OCI-LY7 (cell line): ENCODE results near the gene GJD2.

Source experiments
- CTCF ChIP-seq: fragments of 200-600 bp; sonication (generic); conservative IDR thresholded peaks from 2 replicates; pipeline ENCODE4 v1.5.1; 2014; ENCODE audit warnings: mild to moderate bottlenecking, antibody characterized with exemption, low read length, moderate library complexity, mixed read lengths
- EZH2phosphoT487 ChIP-seq: fragments of 200-600 bp; sonication (generic); IDR thresholded peaks from 2 replicates; pipeline ENCODE4 v1.6.1; 2018; ENCODE audit warnings: low read depth, borderline replicate concordance, mild to moderate bottlenecking, mixed run types, antibody characterized with exemption, low read length, moderate library complexity, mixed read lengths

- TF ChIP-seq CTCF = no peak
- TF ChIP-seq EZH2phosphoT487 = no peak
Measured at GRCh38 chr15:34724481-34724880, 30.3 kb downstream of the GJD2 start.
